Lung (tissue), 12 donors: Measurements from ENCODE around the gene ASCC1. TPM values are rescaled to one million over a fixed set of nuclear protein-coding genes. Genes with fewer than 3 reads are reported as not detected.

ENCODE experiments used
- ATAC-seq: fragments of 200-7000 bp; cut with Tn5 transposase; one replicate; pipeline ENCODE4 v1.9.1; 2020; ENCODE audit warnings: moderate number of reproducible peaks; ENCODE audit not compliant: insufficient read depth, low FRiP score
- DNase-seq, 3 donors: peaks; one replicate each; pipeline ENCODE4 v3.0.0-alpha.2; 2013 to 2017
- H3K27ac ChIP-seq, 2 donors: one replicate each; pipeline ENCODE4 v1.5.1; 2013; ENCODE audit warnings: mild to moderate bottlenecking in 2 of 2, moderate library complexity in 2 of 2, control low read depth in 1 of 2, inconsistent platforms in 1 of 2, low read depth in 1 of 2, low read length in 1 of 2
- H3K27me3 ChIP-seq, 3 donors: one replicate each; pipeline ENCODE4 v1.5.1; 2013; ENCODE audit warnings: low read length in 2 of 3; ENCODE audit not compliant: control insufficient read depth in 3 of 3, insufficient read depth in 3 of 3
- H3K36me3 ChIP-seq, 4 donors: one replicate each; pipeline ENCODE4 v1.5.1; 2013; ENCODE audit warnings: low read length in 4 of 4, mild to moderate bottlenecking in 1 of 4, moderate library complexity in 1 of 4; ENCODE audit not compliant: control insufficient read depth in 4 of 4, insufficient read depth in 4 of 4
- H3K4me1 ChIP-seq, 5 donors: one replicate each; pipeline ENCODE4 v1.5.1; 2013; ENCODE audit warnings: low read length in 5 of 5, mild to moderate bottlenecking in 2 of 5, moderate library complexity in 1 of 5; ENCODE audit not compliant: control insufficient read depth in 5 of 5, insufficient read depth in 5 of 5
- H3K4me3 ChIP-seq: one replicate; pipeline ENCODE4 v1.5.1; 2013; ENCODE audit warnings: mild to moderate bottlenecking, control low read depth, moderate library complexity
- H3K9ac ChIP-seq, 2 donors: one replicate each; pipeline ENCODE4 v1.5.1; 2013; ENCODE audit warnings: low read length in 2 of 2, control low read depth in 1 of 2; ENCODE audit not compliant: insufficient read depth in 1 of 2
- H3K9me3 ChIP-seq, 4 donors: one replicate each; pipeline ENCODE4 v1.5.1; 2013; ENCODE audit warnings: low read length in 3 of 4, mild to moderate bottlenecking in 1 of 4, moderate library complexity in 1 of 4; ENCODE audit not compliant: control insufficient read depth in 4 of 4, insufficient read depth in 3 of 4
- WGBS, 2 donors: extraction: QIAGEN DNeasy Blood & Tissue Kit; methylation state at CpG; one replicate each; pipeline ENCODE4 v1.1.7; 2013; 5-methylcytosine and 5-hydroxymethylcytosine counted together
- polyA plus RNA-seq, 2 donors: library from polyadenylated mRNA; stranded (reverse); fragments of 200-250 nt; gene quantifications; one replicate each; pipeline ENCODE4 v1.2.1, GENCODE V29; 2013
- total RNA-seq, 2 donors: library from RNA; depleted of rRNA in 1 of 2; stranded (reverse); fragments of >200 nt in 1 of 2; gene quantifications; one replicate each; pipeline ENCODE4 v1.2.1, GENCODE V29; 2014 to 2021
- TF ChIP-seq, protein P1 (sequence below): IDR thresholded peaks from 2 replicates; pipeline ENCODE4 v1.5.1; 2012; ENCODE audit warnings: mild to moderate bottlenecking; ENCODE audit errors: control extremely low read depth, extremely low read depth
- donor health status: control.
- donor health status: control.
- donor health status: Bipolar disorder and iron deficiency.
- donor health status: healthy.
- donor health status: DM: yes; HTN: yes; CAD: no.

ASCC1 gene
- total and polyA plus RNA-seq, 4 donors: 9.0 to 29.9 (median 24.2) TPM

DNA sequence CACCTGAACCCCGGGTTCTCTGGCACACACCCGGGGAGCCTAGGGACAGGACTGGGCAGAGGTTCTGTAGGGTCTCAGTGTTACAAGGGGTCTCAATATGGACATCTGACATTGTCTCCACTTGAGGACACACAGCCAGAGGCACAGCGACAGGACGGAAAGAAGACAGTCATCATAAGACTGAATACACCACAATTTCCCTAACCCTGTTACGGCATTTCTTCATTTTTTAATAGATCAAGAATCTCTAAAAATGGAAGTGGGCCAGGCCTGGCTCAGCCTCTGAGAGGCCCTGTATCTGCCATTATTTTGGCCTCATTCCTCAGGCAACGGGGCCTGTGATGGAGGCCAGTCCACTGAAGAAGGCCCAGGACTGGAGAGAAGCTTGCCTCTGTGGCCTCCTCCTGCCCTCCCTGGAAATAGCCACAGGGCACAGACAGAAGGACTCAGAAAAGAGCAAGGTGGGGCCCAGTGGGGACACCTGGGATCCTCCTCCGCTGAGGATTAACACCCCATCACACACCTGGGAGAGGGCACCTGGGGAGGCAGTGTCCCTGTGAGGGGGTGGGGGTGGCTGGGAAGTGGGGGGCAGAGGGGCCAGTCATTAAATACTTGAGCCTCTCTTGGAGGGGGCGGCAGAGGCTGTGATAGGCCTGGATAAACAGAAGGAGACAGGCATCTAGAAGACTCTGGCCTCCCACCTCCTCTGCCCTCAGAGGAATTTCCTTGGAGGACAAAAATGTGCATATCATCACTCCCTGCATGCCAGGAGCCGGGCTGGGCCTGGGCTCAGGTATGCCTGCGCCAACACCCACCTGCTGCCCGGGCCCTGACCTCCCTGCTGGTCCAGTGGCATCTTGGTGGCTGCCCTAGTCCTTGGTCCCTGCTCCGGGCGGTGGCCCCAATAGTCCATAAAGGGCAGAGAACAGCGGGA lies 135.8 kb downstream of the ASCC1 start:
- Histone ChIP-seq H3K4me1 (peaks cover 0 to 5% (median 0%) of the 10 kb centered on the region in 5 donors), H3K27ac (peak overlapping the region in 1 of 2 donors; percentile 51), H3K27me3 (peaks cover 0 to 4% (median 0%) of the 10 kb centered on the region in 3 donors), H3K4me3 (no peak overlapping the region), H3K9ac (no peak overlapping the region), H3K9me3 (no peaks in the 10 kb centered on the region), H3K36me3 (no peaks in the 10 kb centered on the region)
- peak in 1 of 3 donors; percentile 27 for DNase-seq
- peak; percentile 23 for ATAC-seq
- WGBS, 2 donors: 75 to 82% methylated on average over 13 to 14 of the region's 14 CpGs
- TF ChIP-seq, protein P1, sequence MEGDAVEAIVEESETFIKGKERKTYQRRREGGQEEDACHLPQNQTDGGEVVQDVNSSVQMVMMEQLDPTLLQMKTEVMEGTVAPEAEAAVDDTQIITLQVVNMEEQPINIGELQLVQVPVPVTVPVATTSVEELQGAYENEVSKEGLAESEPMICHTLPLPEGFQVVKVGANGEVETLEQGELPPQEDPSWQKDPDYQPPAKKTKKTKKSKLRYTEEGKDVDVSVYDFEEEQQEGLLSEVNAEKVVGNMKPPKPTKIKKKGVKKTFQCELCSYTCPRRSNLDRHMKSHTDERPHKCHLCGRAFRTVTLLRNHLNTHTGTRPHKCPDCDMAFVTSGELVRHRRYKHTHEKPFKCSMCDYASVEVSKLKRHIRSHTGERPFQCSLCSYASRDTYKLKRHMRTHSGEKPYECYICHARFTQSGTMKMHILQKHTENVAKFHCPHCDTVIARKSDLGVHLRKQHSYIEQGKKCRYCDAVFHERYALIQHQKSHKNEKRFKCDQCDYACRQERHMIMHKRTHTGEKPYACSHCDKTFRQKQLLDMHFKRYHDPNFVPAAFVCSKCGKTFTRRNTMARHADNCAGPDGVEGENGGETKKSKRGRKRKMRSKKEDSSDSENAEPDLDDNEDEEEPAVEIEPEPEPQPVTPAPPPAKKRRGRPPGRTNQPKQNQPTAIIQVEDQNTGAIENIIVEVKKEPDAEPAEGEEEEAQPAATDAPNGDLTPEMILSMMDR: no peak

- Histone ChIP-seq H3K36me3 (no peaks in the 10 kb centered on the region), H3K9me3 (no peaks in the 10 kb centered on the region), H3K27ac (peak overlapping the region in 1 of 2 donors; percentile 51), H3K4me1 (peaks cover 0 to 5% (median 0%) of the 10 kb centered on the region in 5 donors), H3K4me3 (no peak overlapping the region), H3K27me3 (no peaks in the 10 kb centered on the region), H3K9ac (no peak overlapping the region)
- 73 to 78% methylated on average over 5 of the region's 5 CpGs for WGBS, 2 donors
- TF ChIP-seq, protein P1: no peak
- DNase-seq (no peak), ATAC-seq (no peak)
These were observed 136.7 kb downstream of the ASCC1 start for GRCh38 chr10:72079356-72079755.

GRCh38 chr10:72077275-72077990 lies 138.6 kb downstream of the ASCC1 start:
- H3K4me1 ChIP-seq: peaks cover 0 to 13% (median 0%) of the 10 kb centered on the region in 5 donors
- WGBS, 2 donors: 92 to 93% methylated on average over 20 of the region's 20 CpGs
- no peaks in the 10 kb centered on the region for H3K9me3 ChIP-seq
- H3K36me3 ChIP-seq: peaks cover 0 to 2% (median 0%) of the 10 kb centered on the region in 4 donors
- TF ChIP-seq, protein P1: no peak
- H3K9ac ChIP-seq: no peak overlapping the region
- DNase-seq (no peak), ATAC-seq (no peak)
- no peaks in the 10 kb centered on the region for H3K27me3 ChIP-seq
- H3K4me3 ChIP-seq: no peak overlapping the region
- H3K27ac ChIP-seq: no peak overlapping the region
